Peyer's patch (tissue), 4 donors: ENCODE data around the gene KCNK18. TPM values are rescaled to one million over a fixed set of nuclear protein-coding genes. Genes with fewer than 3 reads are reported as not detected.

Experiments used
- DNase-seq, 3 donors: peaks; one replicate each; pipeline ENCODE4 v3.0.0-alpha.2; 2017 to 2019
- H3K27ac ChIP-seq, 4 donors: fragments of 200-600 bp; sonication (generic); one replicate each; pipeline ENCODE4 v1.5.1; 2016 to 2019
- H3K27me3 ChIP-seq, 2 donors: fragments of 200-600 bp; sonication (generic); one replicate each; pipeline ENCODE4 v1.5.1; 2019
- H3K36me3 ChIP-seq, 3 donors: fragments of 200-600 bp; sonication (generic); one replicate each; pipeline ENCODE4 v1.5.1; 2016 to 2019
- H3K4me1 ChIP-seq, 4 donors: fragments of 200-600 bp; sonication (generic); one replicate each; pipeline ENCODE4 v1.5.1; 2016 to 2019
- H3K4me3 ChIP-seq, 4 donors: fragments of 200-600 bp; sonication (generic); 1 replicate in 3 of 4; 2 replicates in 1 of 4; pipeline ENCODE4 v1.5.1; 2016 to 2019; ENCODE audit warnings: mild to moderate bottlenecking in 1 of 4
- H3K9me3 ChIP-seq, 4 donors: fragments of 200-600 bp; sonication (generic); one replicate each; pipeline ENCODE4 v1.5.1; 2016 to 2019; ENCODE audit warnings: mild to moderate bottlenecking in 1 of 4
- POLR2A ChIP-seq, 2 donors: fragments of 450-650 bp; IDR thresholded peaks; one replicate each; pipeline ENCODE4 v1.5.1; 2017; ENCODE audit warnings: antibody characterized with exemption in 2 of 2, mild to moderate bottlenecking in 2 of 2, moderate library complexity in 2 of 2
- total RNA-seq, 4 donors: library from RNA; depleted of rRNA; stranded (reverse); fragments of >200 nt; gene quantifications; one replicate each; pipeline ENCODE4 v1.1.0, GENCODE V29; 2016
- TF ChIP-seq, protein P1 (sequence below), 6 experiments: fragments of 450-650 bp in 4 of 6; fragments of 200-600 bp in 2 of 6; sonication (generic) in 1 of 6; IDR thresholded peaks; one replicate each; pipeline ENCODE4 v1.5.1; 2017 to 2019; ENCODE audit warnings: antibody characterized with exemption in 6 of 6, mild to moderate bottlenecking in 3 of 6, moderate library complexity in 1 of 6

Gene KCNK18
- total RNA-seq, 4 donors from 2014 or later = not detected

DNA sequence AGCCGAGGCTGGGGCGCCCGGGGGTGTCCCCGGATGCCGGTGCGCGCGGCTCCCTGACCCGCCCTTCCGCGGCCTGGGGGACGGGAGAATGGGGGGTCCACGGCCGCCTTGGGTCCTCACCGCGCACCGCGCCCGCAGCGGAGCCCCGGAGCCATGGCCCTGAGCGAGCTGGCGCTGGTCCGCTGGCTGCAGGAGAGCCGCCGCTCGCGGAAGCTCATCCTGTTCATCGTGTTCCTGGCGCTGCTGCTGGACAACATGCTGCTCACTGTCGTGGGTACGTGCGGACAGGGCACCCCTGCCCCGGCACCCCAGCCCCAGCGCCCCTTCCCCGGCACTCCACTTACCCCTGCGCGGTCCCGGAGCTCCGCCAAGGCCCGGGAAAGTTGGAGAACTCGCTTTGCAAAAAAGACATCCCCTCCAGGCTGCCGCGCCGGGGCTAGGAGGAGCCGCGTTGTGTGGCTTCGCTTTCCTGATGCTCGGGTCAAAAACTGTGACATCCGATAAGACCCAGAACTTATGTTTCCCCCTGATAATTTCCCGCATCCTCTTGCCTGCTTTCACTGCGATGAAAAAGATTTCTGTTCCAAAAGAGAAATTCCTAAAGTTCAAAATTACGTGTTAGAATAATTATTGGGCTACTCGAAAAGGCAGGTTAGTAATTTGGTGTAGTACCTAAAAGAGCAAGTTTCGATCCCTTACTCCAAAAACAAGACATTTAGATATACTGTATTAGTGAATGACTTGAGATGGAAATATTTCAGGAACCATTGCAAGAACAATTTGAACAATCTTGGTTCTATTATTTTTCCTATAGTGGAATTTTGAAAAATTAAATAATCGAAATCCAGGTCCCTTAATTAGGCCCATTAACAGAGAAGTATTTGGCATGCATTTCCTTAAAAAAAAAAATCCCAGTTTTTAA, 44.5 kb downstream of the KCNK18 start:
- peak in 1 of 3 donors; percentile 40 for DNase-seq
- H3K27ac ChIP-seq = peak overlapping the region in 1 of 4 donors; percentile 42
- peaks cover 0 to 5% (median 0%) of the 10 kb centered on the region in 4 donors for H3K9me3 ChIP-seq
- H3K4me1 ChIP-seq = peaks cover 0 to 11% (median 0%) of the 10 kb centered on the region in 4 donors
- no peak for TF ChIP-seq POLR2A (IDR thresholded peaks at IDR 0.05)
- TF ChIP-seq, protein P1, sequence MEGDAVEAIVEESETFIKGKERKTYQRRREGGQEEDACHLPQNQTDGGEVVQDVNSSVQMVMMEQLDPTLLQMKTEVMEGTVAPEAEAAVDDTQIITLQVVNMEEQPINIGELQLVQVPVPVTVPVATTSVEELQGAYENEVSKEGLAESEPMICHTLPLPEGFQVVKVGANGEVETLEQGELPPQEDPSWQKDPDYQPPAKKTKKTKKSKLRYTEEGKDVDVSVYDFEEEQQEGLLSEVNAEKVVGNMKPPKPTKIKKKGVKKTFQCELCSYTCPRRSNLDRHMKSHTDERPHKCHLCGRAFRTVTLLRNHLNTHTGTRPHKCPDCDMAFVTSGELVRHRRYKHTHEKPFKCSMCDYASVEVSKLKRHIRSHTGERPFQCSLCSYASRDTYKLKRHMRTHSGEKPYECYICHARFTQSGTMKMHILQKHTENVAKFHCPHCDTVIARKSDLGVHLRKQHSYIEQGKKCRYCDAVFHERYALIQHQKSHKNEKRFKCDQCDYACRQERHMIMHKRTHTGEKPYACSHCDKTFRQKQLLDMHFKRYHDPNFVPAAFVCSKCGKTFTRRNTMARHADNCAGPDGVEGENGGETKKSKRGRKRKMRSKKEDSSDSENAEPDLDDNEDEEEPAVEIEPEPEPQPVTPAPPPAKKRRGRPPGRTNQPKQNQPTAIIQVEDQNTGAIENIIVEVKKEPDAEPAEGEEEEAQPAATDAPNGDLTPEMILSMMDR (IDR thresholded peaks at IDR 0.05) = no peak
- H3K4me3 ChIP-seq = peak overlapping the region in 3 of 4 donors; percentile 6 to 37 (median 28)
- H3K36me3 ChIP-seq = no peaks in the 10 kb centered on the region
- H3K27me3 ChIP-seq = peaks cover 0 to 12% of the 10 kb centered on the region in 2 donors

GRCh38 chr10:117242463-117242832, 45.2 kb downstream of the KCNK18 start:
- TF ChIP-seq, protein P1 (IDR thresholded peaks at IDR 0.05) = no peak
- no peak for TF ChIP-seq POLR2A (IDR thresholded peaks at IDR 0.05)
- peaks cover 0 to 4% (median 0%) of the 10 kb centered on the region in 4 donors for H3K9me3 ChIP-seq
- DNase-seq = no peak
- peaks cover 0 to 11% (median 0%) of the 10 kb centered on the region in 4 donors for H3K4me1 ChIP-seq
- peaks cover 0 to 12% of the 10 kb centered on the region in 2 donors for H3K27me3 ChIP-seq
- no peak overlapping the region for H3K27ac ChIP-seq
- no peaks in the 10 kb centered on the region for H3K36me3 ChIP-seq
- H3K4me3 ChIP-seq = no peak overlapping the region

- Histone ChIP-seq H3K4me3 (no peak overlapping the region), H3K4me1 (no peaks in the 10 kb centered on the region), H3K27me3 (no peaks in the 10 kb centered on the region), H3K27ac (no peak overlapping the region), H3K36me3 (no peaks in the 10 kb centered on the region), H3K9me3 (no peaks in the 10 kb centered on the region)
- DNase-seq = no peak
- TF ChIP-seq, protein P1 (IDR thresholded peaks at IDR 0.05) = no peak
- no peak for TF ChIP-seq POLR2A (IDR thresholded peaks at IDR 0.05)
Measured at GRCh38 chr10:117246997-117247671, 49.8 kb downstream of the KCNK18 start.

DNA sequence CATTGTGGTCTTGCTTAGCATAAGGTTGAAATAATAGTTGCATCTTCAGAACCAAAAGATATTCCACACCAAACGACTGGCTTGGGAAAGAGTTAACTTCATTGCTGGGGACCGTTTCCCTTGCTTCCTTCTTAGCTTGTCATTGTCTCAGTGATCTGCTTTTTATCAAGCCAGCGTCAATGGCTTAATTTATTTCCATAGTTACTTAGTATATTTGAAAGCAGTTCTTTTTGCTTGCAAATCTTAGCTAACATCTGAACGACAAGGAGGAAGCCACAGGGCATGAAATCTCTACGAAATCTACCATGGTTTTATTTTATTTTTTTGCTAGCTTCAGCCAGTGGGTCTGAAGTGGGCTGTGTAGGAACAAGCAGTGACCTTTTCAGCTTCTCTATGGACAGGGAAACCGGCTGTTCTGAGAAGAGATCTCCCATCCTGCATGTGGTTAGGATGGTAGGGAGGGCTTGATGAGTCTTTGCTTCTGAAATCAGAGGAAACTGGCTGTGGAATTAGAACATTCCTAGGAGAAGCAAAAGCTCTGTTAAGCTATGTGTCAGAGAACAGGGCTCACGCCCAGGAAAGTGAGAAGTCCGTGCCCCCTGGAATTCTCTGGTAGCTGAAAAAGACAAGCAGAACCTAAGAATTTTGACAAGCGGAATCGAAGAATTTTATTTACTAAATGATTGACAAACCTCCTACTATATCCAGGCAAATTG, 51.6 kb downstream of the KCNK18 start:
- Histone ChIP-seq H3K4me1 (no peaks in the 10 kb centered on the region), H3K36me3 (no peaks in the 10 kb centered on the region), H3K9me3 (no peaks in the 10 kb centered on the region), H3K4me3 (no peak overlapping the region), H3K27me3 (no peaks in the 10 kb centered on the region), H3K27ac (no peak overlapping the region)
- TF ChIP-seq POLR2A (IDR thresholded peaks at IDR 0.05) = no peak
- TF ChIP-seq, protein P1 (IDR thresholded peaks at IDR 0.05) = no peak
- DNase-seq = no peak

DNA sequence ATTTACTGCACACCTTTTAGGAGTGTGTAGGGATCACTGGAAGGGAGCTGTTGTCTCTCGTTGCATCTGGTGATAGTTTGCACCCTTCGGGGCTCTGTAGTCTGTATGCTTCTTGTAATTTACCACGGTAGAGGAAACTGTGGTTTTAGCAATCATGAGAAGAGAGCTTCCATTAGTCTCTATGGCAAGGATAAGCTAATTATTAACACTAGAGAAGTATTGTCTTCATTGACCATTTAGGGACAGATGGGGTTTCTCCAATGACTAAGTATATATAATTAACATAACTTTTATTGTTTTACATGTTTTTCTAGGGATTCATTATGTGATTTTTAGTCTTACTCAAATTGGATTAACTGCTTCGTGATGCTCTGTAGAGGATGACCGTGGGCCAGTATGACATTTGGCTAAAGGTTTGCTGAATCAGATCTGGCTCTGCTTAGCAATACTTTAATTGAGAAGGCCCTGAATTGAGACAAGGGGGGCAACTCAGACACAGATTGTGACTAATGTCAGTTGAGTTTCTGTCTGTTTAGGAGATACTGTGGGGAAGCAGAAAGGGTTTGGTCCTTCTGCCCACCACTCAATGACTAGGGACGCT, 52.3 kb downstream of the KCNK18 start:
- Histone ChIP-seq H3K9me3 (no peaks in the 10 kb centered on the region), H3K4me1 (no peaks in the 10 kb centered on the region), H3K27ac (no peak overlapping the region), H3K36me3 (no peaks in the 10 kb centered on the region), H3K27me3 (no peaks in the 10 kb centered on the region), H3K4me3 (no peak overlapping the region)
- no peak for TF ChIP-seq POLR2A (IDR thresholded peaks at IDR 0.05)
- TF ChIP-seq, protein P1 (IDR thresholded peaks at IDR 0.05) = no peak
- no peak for DNase-seq
